HCT116 (cell line): ENCODE measurements around the gene C2CD2. TPM values are rescaled to one million over a fixed set of nuclear protein-coding genes. Genes with fewer than 3 reads are reported as not detected.

Experiments
- ATAC-seq: fragments of 200-7000 bp; cut with Tn5 transposase; 2 replicates; pipeline ENCODE4 v1.9.1; 2020; ENCODE audit warnings: mild to moderate bottlenecking, moderate library complexity
- BruUV-seq: library from RNA; stranded (reverse); fragments of 400-500 nt; replicated peaks from 2 replicates; lab custom pipeline; 2021; lab: Mats Ljungman, UMichigan
- CTCF ChIA-PET: fragments of 300-600 bp; sonication (Branson Sonifier 250); formaldehyde crosslinking; loops from one replicate; lab custom pipeline; 2021; ENCODE audit warnings: antibody characterized with exemption; lab: Charles Lee
- POLR2A ChIA-PET: fragments of 300-600, 350-600 bp; sonication (Branson Sonifier 250); formaldehyde crosslinking; loops from one replicate; lab custom pipeline; 2021; ENCODE audit warnings: antibody characterized with exemption; lab: Charles Lee
- RAD21 ChIA-PET, 2 experiments: fragments of 300-600 bp; sonication (Branson Sonifier 250); formaldehyde crosslinking; loops; one replicate each; lab custom pipeline; 2023; ENCODE audit warnings: low total read pairs in 2 of 2; ENCODE audit not compliant: uncharacterized antibody in 2 of 2, unreplicated experiment in 2 of 2, low non-redundant PET in 1 of 2; lab: Charles Lee
- DNase-seq: peaks from one replicate; pipeline ENCODE4 v3.0.0-alpha.2; 2010; ENCODE audit warnings: low read depth, low spot score
- H2AFZ ChIP-seq: fragments of 200-600 bp; shearing (Covaris generic), sonication (generic); 2 replicates; pipeline ENCODE4 v1.6.1; 2017; ENCODE audit warnings: low read depth, mixed run types, mixed read lengths, antibody characterized with exemption, low read length; ENCODE audit not compliant: poor library complexity, severe bottlenecking
- H3K27ac ChIP-seq: 2 replicates; pipeline ENCODE4 v1.5.1; 2012; ENCODE audit warnings: low read depth, low read length
- H3K27me3 ChIP-seq: fragments of 200-600 bp; sonication (generic); 2 replicates; pipeline ENCODE4 v1.6.1; 2016; ENCODE audit warnings: mixed run types, low read length, mixed read lengths; ENCODE audit not compliant: insufficient read depth
- H3K36me3 ChIP-seq, 2 experiments: fragments of 200-500 bp in 1 of 2; fragments of 200-600 bp in 1 of 2; sonication (Bioruptor generic) in 1 of 2; sonication (generic) in 1 of 2; 2 replicates each; pipeline versions ENCODE4 v1.5.1 to v1.6.1; 2014 to 2016; ENCODE audit warnings: low read length in 2 of 2, inconsistent platforms in 1 of 2, mixed read lengths in 1 of 2, mixed run types in 1 of 2; ENCODE audit not compliant: insufficient read depth in 2 of 2, control insufficient read depth in 1 of 2
- H3K4me1 ChIP-seq, 2 experiments: fragments of 200-600 bp in 1 of 2; sonication (generic) in 1 of 2; 2 replicates each; pipeline versions ENCODE4 v1.5.1 to v1.6.1; 2012 to 2017; ENCODE audit warnings: low read length in 2 of 2, inconsistent platforms in 1 of 2, mild to moderate bottlenecking in 1 of 2, mixed read lengths in 1 of 2, mixed run types in 1 of 2, moderate library complexity in 1 of 2; ENCODE audit not compliant: insufficient read depth in 2 of 2, control insufficient read depth in 1 of 2
- H3K4me2 ChIP-seq: fragments of 200-600 bp; sonication (generic); 2 replicates; pipeline ENCODE4 v1.6.1; 2017; ENCODE audit warnings: mixed run types, low read length, mixed read lengths
- H3K4me3 ChIP-seq, 2 experiments: fragments of 200-600 bp in 1 of 2; sonication (generic) in 1 of 2; replicated peaks in 1 of 2; 2 replicates each; pipeline ENCODE4 v1.5.1; 2011 to 2016; ENCODE audit warnings: low read length in 2 of 2, control low read depth in 1 of 2, low read depth in 1 of 2, mild to moderate bottlenecking in 1 of 2, mixed read lengths in 1 of 2, mixed run types in 1 of 2
- H3K79me2 ChIP-seq: fragments of 200-600 bp; sonication (generic); 2 replicates; pipeline ENCODE4 v1.6.1; 2017; ENCODE audit warnings: mild to moderate bottlenecking, mixed run types, low read length, moderate library complexity, mixed read lengths; ENCODE audit not compliant: insufficient read depth
- H3K9ac ChIP-seq: fragments of 200-600 bp; sonication (generic); 2 replicates; pipeline ENCODE4 v1.6.1; 2016; ENCODE audit warnings: low read length, mixed read lengths
- H3K9me2 ChIP-seq: fragments of 200-600 bp; sonication (generic), shearing (Covaris generic); 2 replicates; pipeline ENCODE4 v1.6.1; 2017; ENCODE audit warnings: mixed run types, mild to moderate bottlenecking, moderate library complexity; ENCODE audit not compliant: insufficient read depth
- H3K9me3 ChIP-seq, 2 experiments: fragments of 200-500 bp in 1 of 2; fragments of 200-600 bp in 1 of 2; sonication (Bioruptor generic) in 1 of 2; sonication (generic) in 1 of 2; 2 replicates each; pipeline ENCODE4 v1.6.1; 2014 to 2017; ENCODE audit warnings: low read length in 2 of 2, mixed read lengths in 2 of 2, inconsistent platforms in 1 of 2, low read depth in 1 of 2, mild to moderate bottlenecking in 1 of 2, mixed run types in 1 of 2, moderate library complexity in 1 of 2; ENCODE audit not compliant: control insufficient read depth in 1 of 2, insufficient read depth in 1 of 2
- H4K20me1 ChIP-seq: fragments of 200-600 bp; sonication (generic), shearing (Covaris generic); 2 replicates; pipeline ENCODE4 v1.6.1; 2017; ENCODE audit warnings: mixed run types, mild to moderate bottlenecking, moderate library complexity; ENCODE audit not compliant: insufficient read depth
- CBX3 ChIP-seq: IDR thresholded peaks from 2 replicates; pipeline ENCODE4 v1.6.1; 2012; ENCODE audit warnings: low read depth
- CEBPB ChIP-seq: IDR thresholded peaks from 2 replicates; pipeline ENCODE4 v1.6.1; 2012; ENCODE audit warnings: low read depth
- EGR1 ChIP-seq: IDR thresholded peaks from 2 replicates; pipeline ENCODE4 v1.6.1; 2012; ENCODE audit warnings: low read depth
- ELF1 ChIP-seq: IDR thresholded peaks from 2 replicates; pipeline ENCODE4 v1.6.1; 2012; ENCODE audit warnings: low read depth, borderline replicate concordance
- EZH2 ChIP-seq: fragments of 200-600 bp; sonication (generic); IDR thresholded peaks from 2 replicates; pipeline ENCODE4 v1.6.1; 2017; ENCODE audit warnings: antibody characterized with exemption, mixed run types
- EZH2phosphoT487 ChIP-seq: fragments of 200-600 bp; IDR thresholded peaks from 2 replicates; pipeline ENCODE4 v1.6.1; 2018; ENCODE audit warnings: antibody characterized with exemption, borderline replicate concordance
- FOSL1 ChIP-seq: IDR thresholded peaks from 2 replicates; pipeline ENCODE4 v1.6.1; 2012; ENCODE audit warnings: low read depth
- JUND ChIP-seq: IDR thresholded peaks from 2 replicates; pipeline ENCODE4 v1.6.1; 2012
- POLR2AphosphoS5 ChIP-seq: IDR thresholded peaks from 2 replicates; pipeline ENCODE4 v1.6.1; 2011; ENCODE audit warnings: mild to moderate bottlenecking, low read depth, low read length, moderate library complexity
- SIN3A ChIP-seq: IDR thresholded peaks from 2 replicates; pipeline ENCODE4 v1.6.1; 2012; ENCODE audit warnings: low read depth
- SP1 ChIP-seq: IDR thresholded peaks from 2 replicates; pipeline ENCODE4 v1.6.1; 2012; ENCODE audit warnings: low read depth
- SRF ChIP-seq: IDR thresholded peaks from 2 replicates; pipeline ENCODE4 v1.6.1; 2012; ENCODE audit warnings: low read depth
- TCF7L2 ChIP-seq: IDR thresholded peaks from 2 replicates; pipeline ENCODE4 v1.7.0; 2011; ENCODE audit warnings: borderline replicate concordance, inconsistent platforms; ENCODE audit not compliant: insufficient read depth, insufficient read length; ENCODE audit errors: extremely low read depth
- YY1 ChIP-seq: IDR thresholded peaks from 2 replicates; pipeline ENCODE4 v1.6.1; 2011; ENCODE audit warnings: low read length, low read depth, moderate library complexity, mild to moderate bottlenecking; ENCODE audit not compliant: insufficient replicate concordance; ENCODE audit errors: extremely low read depth
- ZFX ChIP-seq: fragments of 450-650 bp; IDR thresholded peaks from 2 replicates; pipeline ENCODE4 v1.6.1; 2017
- intact Hi-C: fragments of 100-400 bp; cut with micrococcal nuclease; formaldehyde crosslinking; loops from 2 replicates; pipeline ENCODE4 v1.10.0; 2022
- total RNA-seq: library from RNA; stranded (reverse); gene quantifications from one replicate; pipeline ENCODE4 v1.2.1, GENCODE V29; 2021; ENCODE audit not compliant: unreplicated experiment
- TF ChIP-seq, protein P1 (sequence below): IDR thresholded peaks from 2 replicates; pipeline ENCODE4 v1.6.1; 2011; ENCODE audit warnings: mild to moderate bottlenecking, low read length, moderate library complexity; ENCODE audit not compliant: insufficient replicate concordance; ENCODE audit errors: extremely low read depth
- TF ChIP-seq, protein P2 (sequence below): IDR thresholded peaks from 2 replicates; pipeline ENCODE4 v1.6.1; 2012
- TF ChIP-seq, protein P3 (sequence below), 3 experiments: fragments of 200-600 bp in 1 of 3; sonication (generic) in 1 of 3; IDR thresholded peaks in 2 of 3; conservative IDR thresholded peaks in 1 of 3; 2 replicates each; pipeline ENCODE4 v1.5.1; 2012 to 2017; ENCODE audit warnings: low read depth in 2 of 3, low read length in 2 of 3, antibody characterized with exemption in 1 of 3, borderline replicate concordance in 1 of 3, control low read depth in 1 of 3, mild to moderate bottlenecking in 1 of 3, mixed read lengths in 1 of 3, mixed run types in 1 of 3, moderate library complexity in 1 of 3; ENCODE audit not compliant: insufficient read depth in 1 of 3
- TF ChIP-seq, protein P4 (sequence below): IDR thresholded peaks from 2 replicates; pipeline ENCODE4 v1.6.1; 2012

The C2CD2 gene
- total RNA-seq, 1 experiment from 2014 or later: 22.0 TPM

DNA sequence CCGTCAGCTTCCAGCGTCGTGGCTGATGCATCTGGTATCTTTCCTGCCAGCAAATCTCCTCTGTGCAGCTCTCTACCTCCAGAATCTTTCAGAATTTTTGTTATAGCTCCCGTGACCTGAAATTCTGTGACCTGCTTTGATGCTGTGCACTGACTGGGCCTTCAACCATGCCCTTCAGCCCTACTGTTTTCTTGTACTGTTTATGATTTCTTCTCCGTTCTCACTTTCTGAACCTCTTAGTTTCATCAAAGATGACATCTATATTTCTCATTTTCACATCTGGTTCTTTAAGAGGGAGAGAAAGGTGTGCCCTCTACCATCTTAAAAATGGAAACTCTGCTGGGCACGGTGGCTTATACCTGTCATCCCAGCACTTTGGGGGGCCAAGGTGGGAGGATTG lies 80.4 kb downstream of the C2CD2 start:
- Histone ChIP-seq H3K4me2 (no peak overlapping the region), H3K36me3 (0 out of 4 replicates have a peak, but pooled peaks cover 0 to 5% of the 10 kb centered on the region in 2 experiments), H4K20me1 (no peaks in the 10 kb centered on the region), H3K9ac (no peak overlapping the region), H3K79me2 (peaks cover 55% of the 10 kb centered on the region), H3K27ac (no peak overlapping the region), H3K4me1 (peaks cover 8 to 14% of the 10 kb centered on the region in 2 experiments), H2AFZ (no peak overlapping the region), H3K9me3 (no peaks in the 10 kb centered on the region), H3K4me3 (no peak overlapping the region), H3K27me3 (no peaks in the 10 kb centered on the region), H3K9me2 (no peaks in the 10 kb centered on the region)
- DNase-seq (no peak), ATAC-seq (no peak)
- POLR2A ChIA-PET: no interaction called here
- RAD21 ChIA-PET: no interaction called here
- TF ChIP-seq SIN3A (no peak), CBX3 (no peak), EGR1 (no peak), ELF1 (no peak), FOSL1 (no peak), POLR2AphosphoS5 (no peak), SP1 (no peak), TCF7L2 (no peak), EZH2phosphoT487 (no peak), ZFX (no peak), YY1 (no peak), EZH2 (no peak), CEBPB (no peak), SRF (no peak), JUND (no peak)
- TF ChIP-seq, protein P1, sequence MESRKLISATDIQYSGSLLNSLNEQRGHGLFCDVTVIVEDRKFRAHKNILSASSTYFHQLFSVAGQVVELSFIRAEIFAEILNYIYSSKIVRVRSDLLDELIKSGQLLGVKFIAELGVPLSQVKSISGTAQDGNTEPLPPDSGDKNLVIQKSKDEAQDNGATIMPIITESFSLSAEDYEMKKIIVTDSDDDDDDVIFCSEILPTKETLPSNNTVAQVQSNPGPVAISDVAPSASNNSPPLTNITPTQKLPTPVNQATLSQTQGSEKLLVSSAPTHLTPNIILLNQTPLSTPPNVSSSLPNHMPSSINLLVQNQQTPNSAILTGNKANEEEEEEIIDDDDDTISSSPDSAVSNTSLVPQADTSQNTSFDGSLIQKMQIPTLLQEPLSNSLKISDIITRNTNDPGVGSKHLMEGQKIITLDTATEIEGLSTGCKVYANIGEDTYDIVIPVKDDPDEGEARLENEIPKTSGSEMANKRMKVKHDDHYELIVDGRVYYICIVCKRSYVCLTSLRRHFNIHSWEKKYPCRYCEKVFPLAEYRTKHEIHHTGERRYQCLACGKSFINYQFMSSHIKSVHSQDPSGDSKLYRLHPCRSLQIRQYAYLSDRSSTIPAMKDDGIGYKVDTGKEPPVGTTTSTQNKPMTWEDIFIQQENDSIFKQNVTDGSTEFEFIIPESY: no peak
- TF ChIP-seq, protein P2, sequence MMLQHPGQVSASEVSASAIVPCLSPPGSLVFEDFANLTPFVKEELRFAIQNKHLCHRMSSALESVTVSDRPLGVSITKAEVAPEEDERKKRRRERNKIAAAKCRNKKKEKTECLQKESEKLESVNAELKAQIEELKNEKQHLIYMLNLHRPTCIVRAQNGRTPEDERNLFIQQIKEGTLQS: no peak
- TF ChIP-seq, protein P3, sequence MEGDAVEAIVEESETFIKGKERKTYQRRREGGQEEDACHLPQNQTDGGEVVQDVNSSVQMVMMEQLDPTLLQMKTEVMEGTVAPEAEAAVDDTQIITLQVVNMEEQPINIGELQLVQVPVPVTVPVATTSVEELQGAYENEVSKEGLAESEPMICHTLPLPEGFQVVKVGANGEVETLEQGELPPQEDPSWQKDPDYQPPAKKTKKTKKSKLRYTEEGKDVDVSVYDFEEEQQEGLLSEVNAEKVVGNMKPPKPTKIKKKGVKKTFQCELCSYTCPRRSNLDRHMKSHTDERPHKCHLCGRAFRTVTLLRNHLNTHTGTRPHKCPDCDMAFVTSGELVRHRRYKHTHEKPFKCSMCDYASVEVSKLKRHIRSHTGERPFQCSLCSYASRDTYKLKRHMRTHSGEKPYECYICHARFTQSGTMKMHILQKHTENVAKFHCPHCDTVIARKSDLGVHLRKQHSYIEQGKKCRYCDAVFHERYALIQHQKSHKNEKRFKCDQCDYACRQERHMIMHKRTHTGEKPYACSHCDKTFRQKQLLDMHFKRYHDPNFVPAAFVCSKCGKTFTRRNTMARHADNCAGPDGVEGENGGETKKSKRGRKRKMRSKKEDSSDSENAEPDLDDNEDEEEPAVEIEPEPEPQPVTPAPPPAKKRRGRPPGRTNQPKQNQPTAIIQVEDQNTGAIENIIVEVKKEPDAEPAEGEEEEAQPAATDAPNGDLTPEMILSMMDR (IDR thresholded peaks at IDR 0.05 in 2 of 3, conservative IDR thresholded peaks at IDR 0.05 in 1 of 3; ENCODE audit: borderline replicate concordance in 1 of 3, insufficient read depth in 1 of 3, low read depth in 2 of 3, low read length in 2 of 3): no peak
- TF ChIP-seq, protein P4, sequence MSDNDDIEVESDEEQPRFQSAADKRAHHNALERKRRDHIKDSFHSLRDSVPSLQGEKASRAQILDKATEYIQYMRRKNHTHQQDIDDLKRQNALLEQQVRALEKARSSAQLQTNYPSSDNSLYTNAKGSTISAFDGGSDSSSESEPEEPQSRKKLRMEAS: no peak
- intact Hi-C loops: loop anchor here (10.0 kb wide), 1 partner anchor 241 kb away; no protein-coding TSS in a partner anchor
- CTCF ChIA-PET: no interaction called here
- no TSS peak for BruUV-seq
